HEK293T (cell line): ENCODE results near the gene PSKH1.

Experiments used
- BHLHE40 ChIP-seq: fragments of 450-650 bp; IDR thresholded peaks from 2 replicates; pipeline ENCODE4 v1.6.1; 2016; ENCODE audit warnings: mild to moderate bottlenecking, moderate library complexity, borderline replicate concordance
- ELF4 ChIP-seq: fragments of 450-650 bp; IDR thresholded peaks from 2 replicates; pipeline ENCODE4 v1.6.1; 2017; ENCODE audit warnings: antibody characterized with exemption
- FOXA1 ChIP-seq: fragments of 450-650 bp; IDR thresholded peaks from 2 replicates; pipeline ENCODE4 v1.6.1; 2016; ENCODE audit warnings: mild to moderate bottlenecking
- FOXK2 ChIP-seq: fragments of 450-650 bp; IDR thresholded peaks from 2 replicates; pipeline ENCODE4 v1.6.1; 2016; ENCODE audit warnings: mild to moderate bottlenecking
- FOXM1 ChIP-seq: fragments of 450-650 bp; IDR thresholded peaks from 2 replicates; pipeline ENCODE4 v1.6.1; 2017; ENCODE audit warnings: mild to moderate bottlenecking, borderline replicate concordance
- L3MBTL2 ChIP-seq: fragments of 450-650 bp; conservative IDR thresholded peaks from 2 replicates; pipeline ENCODE4 v1.6.1; 2016; ENCODE audit warnings: mild to moderate bottlenecking
- SUZ12 ChIP-seq: fragments of 450-650 bp; IDR thresholded peaks from 2 replicates; pipeline ENCODE4 v1.6.1; 2016; ENCODE audit warnings: mild to moderate bottlenecking

- TF ChIP-seq SUZ12: no peak
- no peak for TF ChIP-seq FOXA1
- no peak for TF ChIP-seq FOXM1
- no peak for TF ChIP-seq BHLHE40
- TF ChIP-seq ELF4: no peak
- no peak for TF ChIP-seq L3MBTL2
- no peak for TF ChIP-seq FOXK2
These were observed 58.4 kb downstream of the PSKH1 start for GRCh38 chr16:67951485-67951884.
